NCI-H748 (cell line): ENCODE data around the gene RNF130.

Experiments used
- DNase-seq: peaks from one replicate; lab custom pipeline; 2025; ENCODE audit not compliant: unreplicated experiment; lab: John Stamatoyannopoulos, UW

The RNF130 gene

GRCh38 chr5:180086816-180087399, 15.3 kb upstream of the RNF130 start:
- DNase-seq, result no peak

- DNase-seq, result no peak
Observed at GRCh38 chr5:180085837-180086236, 14.3 kb upstream of the RNF130 start.

DNA sequence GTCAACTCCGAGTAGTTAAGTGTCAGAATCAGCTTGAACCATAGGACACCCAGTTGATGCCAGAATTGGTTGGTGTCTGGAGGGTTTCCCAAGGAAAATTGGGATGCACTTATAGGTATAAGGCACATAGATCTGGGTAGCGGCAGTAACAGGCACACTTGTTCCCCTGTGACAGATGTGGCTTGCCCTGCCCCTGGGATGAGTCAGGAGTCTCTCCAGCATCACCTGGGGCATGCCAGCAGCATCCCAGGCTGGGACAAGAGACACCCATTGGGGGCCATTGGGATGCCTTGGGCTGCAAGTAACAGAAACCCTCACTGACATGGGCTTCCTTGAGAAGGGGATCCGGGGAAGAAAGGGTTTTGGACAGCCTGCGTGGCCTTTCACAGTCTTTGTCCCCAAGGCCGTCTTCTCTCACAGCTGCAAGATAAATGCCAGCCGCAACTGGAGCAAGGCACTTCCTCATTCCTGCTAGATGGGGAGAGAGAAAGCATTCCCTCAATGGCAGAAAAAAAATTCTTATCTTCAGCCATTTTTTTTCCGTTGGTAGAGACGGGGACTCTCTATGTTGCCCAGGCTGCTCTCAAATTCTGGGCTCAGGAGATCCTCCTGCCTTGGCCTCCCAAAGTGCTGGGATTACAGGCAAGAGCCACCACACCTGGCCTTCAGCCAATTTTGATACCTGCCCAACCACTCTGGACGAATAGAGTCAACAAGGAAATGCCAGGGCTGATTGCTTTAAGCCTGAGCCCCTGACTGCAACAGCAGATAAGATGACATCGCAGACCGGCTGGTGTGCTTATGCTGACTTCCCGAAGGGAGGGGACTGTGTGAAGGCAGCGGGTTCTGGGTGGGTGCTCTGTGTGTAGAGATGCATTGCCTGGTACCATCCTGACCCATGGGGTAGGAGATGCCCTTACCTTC, 13.3 kb upstream of the RNF130 start:
- DNase-seq, result peak; percentile 95

DNA sequence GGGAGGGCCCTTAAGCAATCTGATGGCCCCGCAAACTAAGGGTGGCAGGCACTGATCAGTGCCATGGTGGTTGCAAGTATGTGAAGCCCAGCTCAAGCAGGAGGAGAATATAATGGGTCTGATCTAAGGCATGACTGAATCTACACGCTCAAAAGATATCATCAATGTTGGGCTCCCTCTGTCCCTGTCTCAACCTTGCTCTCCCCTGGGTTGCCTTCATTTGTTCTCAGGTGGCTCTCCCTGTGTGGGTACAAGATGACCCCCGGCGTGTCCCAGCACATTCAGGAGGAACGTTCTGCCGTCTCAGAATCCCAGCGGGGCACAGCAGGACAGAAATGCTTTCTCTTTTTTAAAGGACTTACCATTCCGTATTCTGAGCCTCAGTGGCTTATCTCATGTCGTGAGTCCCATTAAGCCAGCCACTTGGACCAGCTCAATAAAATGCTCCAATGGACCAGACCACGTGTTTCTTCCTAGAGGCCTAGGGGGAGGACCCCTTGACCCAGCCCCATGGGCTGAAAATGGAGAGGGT, 12.0 kb upstream of the RNF130 start:
- no peak for DNase-seq

DNA sequence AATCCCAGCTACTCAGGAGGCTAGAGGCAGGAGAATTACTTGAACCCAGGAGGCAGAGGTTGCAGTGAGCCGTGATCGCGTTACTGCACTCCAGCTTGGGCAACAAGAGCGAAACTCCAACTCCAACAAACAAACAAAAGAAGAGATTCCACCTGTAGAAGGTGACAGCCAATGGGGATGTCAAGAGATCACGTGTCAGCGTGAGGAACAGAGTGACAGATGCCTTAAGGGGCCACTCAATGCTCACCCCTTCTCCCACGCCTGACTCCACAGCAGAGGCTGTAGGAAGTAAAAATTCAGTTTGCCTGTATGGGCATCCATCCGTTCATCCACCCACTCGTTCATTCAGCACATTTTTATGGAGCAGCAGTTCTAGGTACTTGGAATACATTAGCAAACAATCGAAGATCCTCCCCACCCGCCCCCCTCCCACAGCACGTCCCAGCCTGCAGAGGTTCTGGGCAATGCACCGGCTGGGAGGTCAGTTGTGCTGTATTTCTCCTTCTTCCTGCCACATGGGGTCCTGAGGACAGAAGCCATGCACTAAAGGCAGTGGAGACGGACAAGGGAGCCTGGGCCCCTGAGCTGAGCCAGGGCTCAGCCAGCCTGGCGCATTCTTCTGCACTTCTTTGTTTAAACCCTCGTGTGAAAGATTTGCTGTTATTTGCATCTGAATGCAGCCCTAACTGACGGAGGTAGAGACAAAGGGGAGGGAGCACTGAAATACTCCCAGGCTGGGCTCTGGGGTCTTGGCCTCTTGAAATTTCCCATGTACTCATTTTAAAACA, 11.3 kb upstream of the RNF130 start:
- DNase-seq, result no peak

GRCh38 chr5:180081481-180081880, 9.9 kb upstream of the RNF130 start:
- no peak for DNase-seq

GRCh38 chr5:180080486-180081280, 9.1 kb upstream of the RNF130 start:
- DNase-seq, result no peak

DNA sequence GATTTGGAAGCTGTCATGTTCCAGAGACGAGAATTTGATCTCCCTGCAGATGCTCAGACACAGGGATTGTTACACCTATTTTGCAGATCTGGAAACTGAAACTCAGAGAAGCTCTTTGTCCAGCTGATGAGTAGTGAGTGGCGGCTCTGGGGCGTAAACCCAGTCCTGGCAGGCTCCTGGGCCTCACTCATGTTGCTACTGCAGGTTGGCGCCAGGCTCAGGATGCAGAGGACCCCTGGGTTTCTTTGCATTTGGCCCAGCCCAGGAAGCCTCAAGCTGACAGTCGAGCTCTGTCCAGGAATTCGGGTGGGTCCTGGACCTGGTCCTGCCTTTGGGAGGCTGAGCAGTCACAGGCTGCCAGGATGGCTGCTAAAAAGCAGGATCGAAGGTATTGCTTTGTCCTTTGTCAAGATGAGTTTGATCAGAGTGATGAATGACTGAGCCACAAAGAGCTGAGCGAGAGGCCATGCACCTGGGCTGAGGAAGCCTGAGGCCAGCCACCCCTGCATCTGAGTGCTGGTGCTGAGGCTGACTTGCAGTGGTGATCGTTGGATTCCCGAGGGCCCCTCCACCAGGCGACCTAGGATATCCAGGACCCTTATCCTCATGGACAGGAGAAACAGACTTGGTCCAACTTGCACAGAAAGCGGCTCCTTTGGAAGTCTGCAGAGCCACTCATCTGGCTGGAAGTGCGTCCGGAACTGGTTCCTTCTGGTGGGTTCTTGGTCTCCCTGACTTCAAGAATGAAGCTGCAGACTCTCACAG, 8.3 kb upstream of the RNF130 start:
- no peak for DNase-seq

DNA sequence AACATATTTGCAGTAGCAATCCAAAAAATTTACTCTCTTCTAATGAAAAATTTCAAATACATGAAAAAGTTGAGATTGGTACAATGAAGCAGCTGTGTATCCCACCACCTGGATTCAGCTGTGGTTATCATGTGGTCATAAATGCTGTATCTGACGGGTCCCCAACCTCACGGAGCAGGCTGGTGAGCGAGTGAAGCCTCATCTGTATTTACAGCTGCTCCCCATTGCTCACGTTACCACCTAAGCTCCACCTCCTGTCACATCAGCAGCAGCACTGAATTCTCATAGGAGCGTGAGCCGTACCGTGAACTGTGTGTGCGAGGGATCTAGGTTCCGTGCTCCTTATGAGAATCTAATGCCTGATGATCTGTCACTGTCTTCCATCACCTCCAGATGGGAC, 6.8 kb upstream of the RNF130 start:
- no peak for DNase-seq

DNA sequence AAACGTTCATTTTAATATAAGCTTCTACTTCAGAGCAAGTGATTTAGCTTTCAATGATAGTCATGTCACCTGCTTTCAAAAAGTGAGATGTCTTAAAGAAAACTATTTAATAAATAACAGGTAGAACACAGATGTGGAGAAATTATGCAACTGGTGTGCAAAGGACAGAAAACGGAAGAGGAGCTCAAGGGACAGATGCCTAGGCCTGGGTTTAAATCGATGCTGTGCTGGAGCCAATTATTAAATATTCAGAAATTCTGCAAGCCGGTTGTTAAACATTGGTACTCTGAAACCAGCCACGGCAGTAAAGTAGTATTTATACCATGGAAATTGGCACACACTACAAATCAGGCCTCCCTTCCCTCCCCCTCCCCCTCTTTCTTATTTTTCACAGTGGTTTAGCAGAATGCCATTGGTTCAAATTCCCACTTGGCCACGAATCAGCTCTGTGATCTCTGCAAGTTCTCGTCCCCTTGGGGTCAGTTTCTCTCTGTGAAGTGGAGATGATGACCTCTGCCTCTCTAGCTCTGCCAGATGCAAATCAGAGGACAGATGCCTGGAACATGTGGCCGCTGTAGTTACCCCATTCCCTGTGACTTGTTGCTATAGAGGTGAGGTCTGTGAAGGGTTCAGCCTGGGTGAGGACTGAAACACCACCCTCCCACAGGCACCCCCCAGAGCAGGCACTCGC, 6.2 kb upstream of the RNF130 start:
- no peak for DNase-seq

- DNase-seq, result no peak
Observed at GRCh38 chr5:180075703-180076102, 4.1 kb upstream of the RNF130 start.

DNA sequence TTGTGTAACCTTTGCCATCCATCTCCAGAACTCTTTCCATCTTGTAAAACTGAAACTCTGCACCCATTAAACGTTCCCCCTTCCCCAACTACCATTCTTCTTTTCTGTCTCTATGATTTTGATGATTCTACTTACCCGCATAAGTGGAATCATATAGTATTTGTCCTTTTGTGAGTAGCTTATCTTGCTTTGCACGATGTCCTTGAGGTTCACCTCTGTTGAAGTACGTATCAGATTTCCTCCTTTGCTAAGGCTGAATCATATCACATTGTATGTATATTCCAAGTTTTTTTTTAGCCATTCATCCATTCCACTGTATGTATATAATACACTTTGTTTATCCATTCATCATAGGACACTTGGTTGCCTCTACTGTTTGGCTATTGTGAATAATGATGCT, 2.9 kb upstream of the RNF130 start:
- no peak for DNase-seq

GRCh38 chr5:180072556-180072955, 997 bp upstream of the RNF130 start:
- DNase-seq, result no peak

GRCh38 chr5:180072256-180072548, 643 bp upstream of the RNF130 start:
- no peak for DNase-seq

- DNase-seq, result peak; percentile 69
Observed at GRCh38 chr5:180070756-180071530, 616 bp downstream of the RNF130 start.

DNA sequence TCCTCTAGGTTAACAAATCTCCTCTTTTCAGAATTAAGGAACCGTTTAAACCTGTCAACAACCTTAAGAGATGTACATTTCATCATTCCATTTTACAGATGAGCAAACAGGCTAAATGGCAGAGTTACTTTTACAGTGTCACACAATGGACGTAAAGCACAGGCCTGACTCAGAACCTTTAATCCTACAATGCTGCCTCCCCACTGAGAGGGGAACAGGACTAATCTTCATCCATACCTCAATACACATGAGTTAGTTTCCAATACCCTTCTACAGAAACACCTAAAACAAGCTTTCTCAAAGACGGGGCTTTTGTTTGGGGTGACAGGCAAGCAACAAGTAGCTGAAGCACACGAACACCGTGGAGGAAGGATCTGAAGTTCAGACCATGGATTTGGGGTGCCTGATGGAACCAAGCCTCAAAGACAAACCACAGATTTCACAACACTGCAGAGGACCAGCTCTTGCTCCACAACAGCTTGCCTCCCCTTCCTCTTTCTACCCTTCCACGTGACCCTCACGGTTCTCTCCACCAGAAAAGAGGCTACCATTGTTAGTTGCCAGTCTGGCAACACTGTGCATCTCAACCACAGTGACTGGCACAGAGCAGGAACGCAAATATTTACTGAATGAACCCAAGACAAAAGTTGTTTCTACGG, 1.8 kb downstream of the RNF130 start:
- no peak for DNase-seq

- DNase-seq, result no peak
Observed at GRCh38 chr5:180068519-180069090, 3.0 kb downstream of the RNF130 start.

DNA sequence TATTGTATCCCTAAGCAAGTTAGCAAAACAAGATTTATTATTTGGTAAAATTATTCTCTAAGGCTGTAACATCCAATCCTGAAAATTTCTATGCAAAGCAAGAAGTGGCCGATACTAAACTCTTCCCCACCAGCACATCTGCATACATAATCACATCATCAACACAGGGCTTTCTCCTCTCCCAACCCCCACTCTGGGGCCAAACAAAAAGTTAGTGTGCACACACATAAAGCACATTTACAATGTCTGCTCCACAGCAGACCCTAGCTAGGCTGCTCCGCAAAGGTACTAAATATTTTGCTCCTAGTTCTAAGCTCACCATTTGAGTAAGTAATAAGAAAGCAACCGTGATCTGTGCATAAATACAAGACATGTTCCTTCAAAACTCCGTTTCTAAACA, 3.6 kb downstream of the RNF130 start:
- DNase-seq, result no peak
